RWPE2 (cell line): ENCODE data around the gene CPXM2.

ENCODE experiments used
- ATAC-seq: fragments of 200-7000 bp; cut with Tn5 transposase; 3 replicates; pipeline ENCODE4 v1.9.1; 2021; ENCODE audit warnings: low read depth
- DNase-seq: peaks from one replicate; pipeline ENCODE4 v3.0.0-alpha.2; 2020; ENCODE audit warnings: low spot score
- H3K27ac ChIP-seq: fragments of 450-650 bp; 2 replicates; pipeline ENCODE4 v1.5.1; 2017; ENCODE audit warnings: mild to moderate bottlenecking; ENCODE audit not compliant: poor library complexity, severe bottlenecking
- H3K27me3 ChIP-seq: fragments of 250-450 bp; sonication (Bioruptor Pico); 2 replicates; pipeline ENCODE4 v1.5.1; 2021; ENCODE audit warnings: mild to moderate bottlenecking, moderate library complexity; ENCODE audit not compliant: insufficient read depth, poor library complexity, severe bottlenecking
- H3K36me3 ChIP-seq: fragments of 250-450 bp; sonication (Bioruptor Pico); 2 replicates; pipeline ENCODE4 v1.5.1; 2020; ENCODE audit warnings: low read depth, mild to moderate bottlenecking, moderate library complexity
- H3K4me1 ChIP-seq: fragments of 250-450 bp; sonication (Bioruptor Pico); 2 replicates; pipeline ENCODE4 v1.5.1; 2021; ENCODE audit warnings: mild to moderate bottlenecking, moderate library complexity; ENCODE audit not compliant: insufficient read depth, poor library complexity, severe bottlenecking
- H3K4me3 ChIP-seq: fragments of 250-450 bp; sonication (Bioruptor Pico); 2 replicates; pipeline ENCODE4 v1.5.1; 2021; ENCODE audit warnings: mild to moderate bottlenecking, moderate library complexity; ENCODE audit not compliant: severe bottlenecking
- H3K9me3 ChIP-seq: fragments of 250-450 bp; sonication (Bioruptor Pico); 2 replicates; pipeline ENCODE4 v1.5.1; 2021; ENCODE audit warnings: mild to moderate bottlenecking, moderate library complexity; ENCODE audit not compliant: severe bottlenecking
- TF ChIP-seq, protein P1 (sequence below): fragments of 450-650 bp; IDR thresholded peaks from one replicate; pipeline ENCODE4 v1.5.1; 2017; ENCODE audit warnings: mild to moderate bottlenecking, moderate library complexity; ENCODE audit not compliant: poor library complexity, severe bottlenecking

Gene CPXM2

GRCh38 chr10:123795846-123796590 is 95.6 kb downstream of the CPXM2 start:
- no peak for DNase-seq
- Histone ChIP-seq H3K27me3 (no peaks in the 10 kb centered on the region), H3K27ac (no peak overlapping the region), H3K36me3 (no peaks in the 10 kb centered on the region), H3K4me3 (no peak overlapping the region), H3K9me3 (no peaks in the 10 kb centered on the region), H3K4me1 (no peaks in the 10 kb centered on the region)
- no peak for ATAC-seq
- TF ChIP-seq, protein P1, sequence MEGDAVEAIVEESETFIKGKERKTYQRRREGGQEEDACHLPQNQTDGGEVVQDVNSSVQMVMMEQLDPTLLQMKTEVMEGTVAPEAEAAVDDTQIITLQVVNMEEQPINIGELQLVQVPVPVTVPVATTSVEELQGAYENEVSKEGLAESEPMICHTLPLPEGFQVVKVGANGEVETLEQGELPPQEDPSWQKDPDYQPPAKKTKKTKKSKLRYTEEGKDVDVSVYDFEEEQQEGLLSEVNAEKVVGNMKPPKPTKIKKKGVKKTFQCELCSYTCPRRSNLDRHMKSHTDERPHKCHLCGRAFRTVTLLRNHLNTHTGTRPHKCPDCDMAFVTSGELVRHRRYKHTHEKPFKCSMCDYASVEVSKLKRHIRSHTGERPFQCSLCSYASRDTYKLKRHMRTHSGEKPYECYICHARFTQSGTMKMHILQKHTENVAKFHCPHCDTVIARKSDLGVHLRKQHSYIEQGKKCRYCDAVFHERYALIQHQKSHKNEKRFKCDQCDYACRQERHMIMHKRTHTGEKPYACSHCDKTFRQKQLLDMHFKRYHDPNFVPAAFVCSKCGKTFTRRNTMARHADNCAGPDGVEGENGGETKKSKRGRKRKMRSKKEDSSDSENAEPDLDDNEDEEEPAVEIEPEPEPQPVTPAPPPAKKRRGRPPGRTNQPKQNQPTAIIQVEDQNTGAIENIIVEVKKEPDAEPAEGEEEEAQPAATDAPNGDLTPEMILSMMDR: no peak

DNA sequence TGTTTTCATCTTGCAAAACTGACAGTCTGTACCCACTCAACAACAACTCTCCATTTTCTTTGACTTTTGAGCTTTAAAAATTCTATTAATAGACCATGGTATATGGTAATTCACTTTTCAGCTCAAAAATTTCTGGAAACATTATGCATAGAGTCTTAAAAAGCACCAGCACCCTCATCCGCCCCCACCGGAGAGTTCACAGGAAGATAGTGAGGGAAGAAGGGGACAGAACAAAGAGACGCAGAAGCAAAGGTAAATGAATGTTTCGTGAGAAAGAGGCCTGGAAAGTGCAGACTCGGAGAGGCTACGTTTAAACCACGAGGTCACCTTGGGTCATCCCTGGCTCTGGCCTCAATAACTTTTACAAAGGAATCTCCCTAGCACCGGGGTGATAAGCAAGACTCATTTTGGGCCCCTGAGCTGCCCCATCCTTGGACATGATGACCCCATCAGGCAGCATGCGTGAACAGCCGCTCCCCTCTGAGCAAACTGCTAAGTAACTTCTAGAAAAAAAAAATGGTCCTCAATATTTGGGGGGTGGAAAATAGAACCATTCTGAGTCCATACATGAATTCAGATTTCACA is 96.3 kb downstream of the CPXM2 start:
- H3K4me3 ChIP-seq: no peak overlapping the region
- TF ChIP-seq, protein P1: no peak
- no peaks in the 10 kb centered on the region for H3K36me3 ChIP-seq
- no peaks in the 10 kb centered on the region for H3K9me3 ChIP-seq
- no peaks in the 10 kb centered on the region for H3K27me3 ChIP-seq
- H3K4me1 ChIP-seq: no peaks in the 10 kb centered on the region
- DNase-seq (no peak), ATAC-seq (no peak)
- no peak overlapping the region for H3K27ac ChIP-seq

DNA sequence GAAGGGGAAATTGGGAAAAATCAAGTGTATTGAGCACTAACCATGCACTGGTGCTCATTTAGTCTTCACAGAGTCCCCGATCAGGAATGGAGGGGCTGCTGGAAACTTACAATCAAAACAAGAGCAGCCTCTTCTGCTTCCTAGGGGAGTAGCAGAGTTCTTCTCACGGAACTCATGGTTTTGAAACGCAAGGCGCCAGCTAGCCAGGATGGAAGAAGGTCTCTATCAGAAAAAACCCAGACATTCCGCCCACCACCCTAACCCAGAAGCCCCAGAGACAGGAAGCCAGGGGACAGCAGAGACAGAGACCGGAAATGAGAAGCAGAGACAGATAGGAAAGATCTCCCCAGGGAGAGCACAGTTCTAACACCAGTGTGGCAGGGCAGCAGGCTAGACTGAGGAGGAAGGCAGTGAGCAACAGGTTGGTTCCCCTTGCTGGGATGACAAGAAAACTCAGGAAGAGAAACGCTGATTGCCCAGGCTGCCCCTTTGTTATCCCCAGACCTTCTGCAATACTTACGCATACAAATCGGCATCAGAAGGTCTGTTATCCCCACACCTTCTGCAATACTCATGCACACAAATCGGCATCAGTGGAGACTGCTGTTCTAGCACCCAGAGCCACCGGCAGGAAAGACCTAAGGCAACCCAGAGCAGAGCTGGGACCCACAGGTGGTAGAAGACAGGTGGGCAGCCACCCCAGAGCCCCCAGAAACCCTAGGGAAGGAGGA is 99.2 kb downstream of the CPXM2 start:
- H3K4me1 ChIP-seq: no peaks in the 10 kb centered on the region
- no peaks in the 10 kb centered on the region for H3K36me3 ChIP-seq
- DNase-seq: no peak
- H3K27ac ChIP-seq: no peak overlapping the region
- ATAC-seq: no peak
- TF ChIP-seq, protein P1: no peak
- no peaks in the 10 kb centered on the region for H3K9me3 ChIP-seq
- no peak overlapping the region for H3K4me3 ChIP-seq
- H3K27me3 ChIP-seq: no peaks in the 10 kb centered on the region

- no peak for DNase-seq
- H3K36me3 ChIP-seq: no peaks in the 10 kb centered on the region
- no peak for ATAC-seq
- no peaks in the 10 kb centered on the region for H3K9me3 ChIP-seq
- no peak overlapping the region for H3K27ac ChIP-seq
- H3K4me3 ChIP-seq: no peak overlapping the region
- H3K4me1 ChIP-seq: no peaks in the 10 kb centered on the region
- no peaks in the 10 kb centered on the region for H3K27me3 ChIP-seq
- TF ChIP-seq, protein P1: no peak
Measured at GRCh38 chr10:123790132-123790885, 101.3 kb downstream of the CPXM2 start.
